ENCODE data around the gene ATOH8.

DNA sequence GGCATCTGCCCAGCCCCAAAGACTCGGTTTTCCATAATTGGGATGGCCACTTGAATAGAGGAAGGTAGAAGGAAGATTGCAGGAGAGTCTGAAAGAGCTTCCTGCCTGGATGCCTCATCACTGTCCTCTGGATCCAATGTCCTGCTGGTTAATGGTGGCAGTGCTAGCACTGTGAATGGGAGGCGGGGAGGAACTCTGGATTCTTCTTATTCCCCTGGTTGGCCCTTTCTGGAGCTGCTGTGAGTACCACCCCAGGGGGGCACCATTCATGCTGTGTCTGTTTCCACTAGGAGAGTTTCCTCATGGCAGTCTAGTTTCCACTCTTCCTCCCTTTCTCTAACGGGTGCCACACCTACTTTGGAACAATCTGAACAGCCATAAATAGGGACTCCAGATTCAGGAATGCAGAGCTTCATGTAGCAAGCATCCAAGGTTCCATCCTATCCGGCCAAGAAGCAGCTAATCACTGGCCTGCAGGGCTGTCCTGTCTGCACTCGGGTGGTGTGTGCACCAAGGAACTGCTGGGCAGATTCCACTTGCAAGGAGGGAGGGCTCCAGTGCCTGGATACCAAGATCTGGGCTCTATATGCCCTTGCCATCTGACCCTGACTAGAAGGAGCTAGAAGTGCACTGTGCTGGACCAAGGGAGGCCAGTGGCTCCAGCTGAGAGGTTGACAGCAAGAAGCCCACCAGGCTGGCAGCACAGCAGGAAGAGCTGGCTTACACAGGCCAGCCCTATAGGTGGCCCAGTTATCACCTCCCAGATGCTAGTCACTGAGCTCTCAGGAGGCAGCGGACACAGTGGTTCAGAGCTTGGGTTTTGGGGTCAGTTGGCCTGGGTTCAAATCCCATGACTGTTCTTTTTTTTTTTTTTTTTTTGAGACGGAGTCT lies 4.6 kb upstream of the ATOH8 start:
- TF ChIP-seq POLR2AphosphoS5 (IDR thresholded peaks at IDR 0.05) (peak in 1 of 2 donors; percentile 71), EP300 (IDR thresholded peaks at IDR 0.05) (no peak)
- TF ChIP-seq, protein P1, sequence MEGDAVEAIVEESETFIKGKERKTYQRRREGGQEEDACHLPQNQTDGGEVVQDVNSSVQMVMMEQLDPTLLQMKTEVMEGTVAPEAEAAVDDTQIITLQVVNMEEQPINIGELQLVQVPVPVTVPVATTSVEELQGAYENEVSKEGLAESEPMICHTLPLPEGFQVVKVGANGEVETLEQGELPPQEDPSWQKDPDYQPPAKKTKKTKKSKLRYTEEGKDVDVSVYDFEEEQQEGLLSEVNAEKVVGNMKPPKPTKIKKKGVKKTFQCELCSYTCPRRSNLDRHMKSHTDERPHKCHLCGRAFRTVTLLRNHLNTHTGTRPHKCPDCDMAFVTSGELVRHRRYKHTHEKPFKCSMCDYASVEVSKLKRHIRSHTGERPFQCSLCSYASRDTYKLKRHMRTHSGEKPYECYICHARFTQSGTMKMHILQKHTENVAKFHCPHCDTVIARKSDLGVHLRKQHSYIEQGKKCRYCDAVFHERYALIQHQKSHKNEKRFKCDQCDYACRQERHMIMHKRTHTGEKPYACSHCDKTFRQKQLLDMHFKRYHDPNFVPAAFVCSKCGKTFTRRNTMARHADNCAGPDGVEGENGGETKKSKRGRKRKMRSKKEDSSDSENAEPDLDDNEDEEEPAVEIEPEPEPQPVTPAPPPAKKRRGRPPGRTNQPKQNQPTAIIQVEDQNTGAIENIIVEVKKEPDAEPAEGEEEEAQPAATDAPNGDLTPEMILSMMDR (IDR thresholded peaks at IDR 0.05), result peak in 1 of 3 experiments; percentile 8

All from esophagus muscularis mucosa (tissue), 4 donors.